Right lobe of liver (tissue), 6 donors: ENCODE measurements around the gene RAVER2. TPM values are rescaled to one million over a fixed set of nuclear protein-coding genes. Genes with fewer than 3 reads are reported as not detected.

Source experiments
- ATAC-seq, 4 donors: fragments of 200-7000 bp; cut with Tn5 transposase; one replicate each; pipeline ENCODE4 v1.9.1; 2020; ENCODE audit warnings: mild to moderate bottlenecking in 4 of 4, moderate library complexity in 4 of 4
- DNase-seq, 3 donors: peaks; one replicate each; pipeline ENCODE4 v3.0.0-alpha.2; 2020
- H3K27ac ChIP-seq, 3 donors: fragments of 200-600 bp; one replicate each; pipeline ENCODE4 v1.8.0; 2022
- H3K27me3 ChIP-seq, 2 donors: fragments of 200-600 bp; one replicate each; pipeline ENCODE4 v1.8.0; 2022
- H3K36me3 ChIP-seq, 4 donors: fragments of 200-600 bp; sonication (generic) in 1 of 4; one replicate each; pipeline versions ENCODE4 v1.5.1 to v1.8.0; 2017 to 2022; ENCODE audit warnings: control low read depth in 1 of 4
- H3K4me1 ChIP-seq, 4 donors: fragments of 200-600 bp; sonication (generic) in 1 of 4; one replicate each; pipeline versions ENCODE4 v1.5.1 to v1.8.0; 2017 to 2022; ENCODE audit warnings: control low read depth in 1 of 4
- H3K4me3 ChIP-seq, 3 donors: fragments of 200-600 bp; one replicate each; pipeline ENCODE4 v1.8.0; 2022
- H3K9me3 ChIP-seq, 4 donors: fragments of 200-600 bp; sonication (generic) in 1 of 4; one replicate each; pipeline versions ENCODE4 v1.5.1 to v1.8.0; 2017 to 2022; ENCODE audit warnings: control low read depth in 1 of 4
- CTCF ChIP-seq, 4 donors: fragments of 200-600 bp in 3 of 4; fragments of 450-650 bp in 1 of 4; IDR thresholded peaks; one replicate each; pipeline versions ENCODE4 v1.5.1 to v1.8.0; 2016 to 2022; ENCODE audit warnings: antibody characterized with exemption in 4 of 4, mild to moderate bottlenecking in 2 of 4
- POLR2A ChIP-seq: fragments of 450-650 bp; IDR thresholded peaks from one replicate; pipeline ENCODE4 v1.6.1; 2017; ENCODE audit warnings: antibody characterized with exemption, mild to moderate bottlenecking
- WGBS: methylation state at CpG from one replicate; pipeline ENCODE4 v1.1.6; 2018; ENCODE audit warnings: low coverage, low lambda C conversion rate; ENCODE audit not compliant: insufficient coverage; ENCODE audit errors: missing lambda C conversion rate; 5-methylcytosine and 5-hydroxymethylcytosine counted together
- intact Hi-C, 2 donors: fragments of 100-400 bp; cut with DNase I; formaldehyde crosslinking; loops; one replicate each; pipeline versions ENCODE4 v1.11.2 to v1.14.1; 2022
- total RNA-seq, 6 experiments: library from RNA; depleted of rRNA in 2 of 6; stranded (reverse); fragments of >200 nt in 2 of 6; fragmentation: NEBNext Ultra II Directional in 3 of 6; extraction: Animal tissue kit (Norgen Biotek cat#: 25700) in 3 of 6; gene quantifications; one replicate each; pipeline versions ENCODE4 v1.1.0 to v1.2.4, GENCODE V29; 2016 to 2023
- donor health status: DM: no; HTN: yes; CAD: no.
- donor health status: DM: no; HTN: no; CAD: no.
- donor health status: DM: no; HTN: no; CAD: no.
- donor health status: DM: no; HTN: yes; CAD: no.
- donor health status: DM: no; HTN: yes; CAD: no.

RAVER2 gene
- total RNA-seq, 6 experiments from 2014 or later: 0.51 to 0.91 (median 0.77) TPM

GRCh38 chr1:64875606-64876005 lies 130.7 kb downstream of the RAVER2 start:
- H3K36me3 ChIP-seq: peaks cover 0 to 66% (median 9%) of the 10 kb centered on the region in 4 donors
- intact Hi-C loops: no loop called here
- peak in 1 of 4 donors; percentile 15 for ATAC-seq

GRCh38 chr1:64877151-64877550 lies 132.3 kb downstream of the RAVER2 start:
- intact Hi-C loops: no loop called here
- DNase-seq (no peak), ATAC-seq (peak in 2 of 4 donors; percentile 13 to 19)
- peaks cover 0 to 53% (median 13%) of the 10 kb centered on the region in 4 donors for H3K36me3 ChIP-seq
- no peak for TF ChIP-seq POLR2A
- no peak for TF ChIP-seq CTCF (IDR thresholded peaks at IDR 0.05)
- no peaks in the 10 kb centered on the region for H3K9me3 ChIP-seq
- WGBS: 73% methylated on average over 2 of the region's 2 CpGs
- no peak overlapping the region for H3K4me3 ChIP-seq
- H3K27me3 ChIP-seq: no peaks in the 10 kb centered on the region
- no peak overlapping the region for H3K27ac ChIP-seq
- no peaks in the 10 kb centered on the region for H3K4me1 ChIP-seq

More at GRCh38 chr1:64875606-64876005, 130.7 kb downstream of the RAVER2 start:
- TF ChIP-seq POLR2A (no peak), CTCF (IDR thresholded peaks at IDR 0.05) (no peak)
- no peak for DNase-seq
- Histone ChIP-seq H3K9me3 (no peaks in the 10 kb centered on the region), H3K4me3 (no peak overlapping the region), H3K27me3 (no peaks in the 10 kb centered on the region), H3K27ac (no peak overlapping the region), H3K4me1 (no peaks in the 10 kb centered on the region)
- WGBS: 90% methylated on average over 4 of the region's 6 CpGs

GRCh38 chr1:64877598-64877997 lies 132.7 kb downstream of the RAVER2 start:
- peaks cover 0 to 48% (median 13%) of the 10 kb centered on the region in 4 donors for H3K36me3 ChIP-seq
- H3K27ac ChIP-seq: no peak overlapping the region
- ATAC-seq: no peak
- H3K9me3 ChIP-seq: no peaks in the 10 kb centered on the region
- no peak for DNase-seq
- H3K27me3 ChIP-seq: no peaks in the 10 kb centered on the region
- H3K4me3 ChIP-seq: no peak overlapping the region
- intact Hi-C loops: no loop called here
- WGBS: 100% methylated on average over 1 of the region's 1 CpG
- H3K4me1 ChIP-seq: no peaks in the 10 kb centered on the region
- no peak for TF ChIP-seq POLR2A
- no peak for TF ChIP-seq CTCF (IDR thresholded peaks at IDR 0.05)

- TF ChIP-seq POLR2A (no peak), CTCF (IDR thresholded peaks at IDR 0.05) (no peak)
- DNase-seq: no peak
- no peaks in the 10 kb centered on the region for H3K9me3 ChIP-seq
- H3K27me3 ChIP-seq: no peaks in the 10 kb centered on the region
- H3K4me3 ChIP-seq: no peak overlapping the region
- intact Hi-C loops: no loop called here
- peaks cover 0 to 43% (median 15%) of the 10 kb centered on the region in 4 donors for H3K36me3 ChIP-seq
- ATAC-seq: no peak
- H3K4me1 ChIP-seq: no peaks in the 10 kb centered on the region
- H3K27ac ChIP-seq: no peak overlapping the region
Measured at GRCh38 chr1:64878090-64878489, 133.2 kb downstream of the RAVER2 start.
